Measurements from ENCODE around the gene LCN2.

GRCh38 chr9:128190516-128191405, 41.5 kb downstream of the LCN2 start:
- TF ChIP-seq POLR2A (IDR thresholded peaks at IDR 0.05) (no peak), CTCF (IDR thresholded peaks at IDR 0.05) (no peak)
